ENCODE measurements around the gene LARGE1.

- TF ChIP-seq CTCF (conservative IDR thresholded peaks at IDR 0.05; ENCODE audit: low read depth, low read length): no peak
- TF ChIP-seq EZH2 (IDR thresholded peaks at IDR 0.05; ENCODE audit: low read length, unreplicated experiment): no peak
These were observed 90.6 kb downstream of the LARGE1 start for GRCh38 chr22:33829546-33830280.
